HepG2 (cell line): Measurements from ENCODE around the gene CLDN4. TPM values are rescaled to one million over a fixed set of nuclear protein-coding genes. Genes with fewer than 3 reads are reported as not detected.

ENCODE experiments used
- ATAC-seq: fragments of 200-7000 bp; cut with Tn5 transposase; 3 replicates; pipeline ENCODE4 v1.9.1; 2020; ENCODE audit warnings: mild to moderate bottlenecking, moderate library complexity
- BruUV-seq: library from RNA; stranded (reverse); fragments of 400-500 nt; replicated peaks from 2 replicates; lab custom pipeline; 2021; lab: Mats Ljungman, UMichigan
- CTCF ChIA-PET: fragments of 300-600 bp; formaldehyde crosslinking; extraction: SDS; loops from one replicate; lab custom pipeline; 2021; ENCODE audit warnings: low total read pairs, inconsistent platforms, low intra/inter-chr PET ratio; lab: Yijun Ruan, JAX
- POLR2A ChIA-PET: fragments of 350-600 bp; sonication (Branson Sonifier 250); formaldehyde crosslinking; loops from one replicate; lab custom pipeline; 2020; ENCODE audit warnings: antibody characterized with exemption, inconsistent platforms; lab: Yijun Ruan, JAX
- DNase-seq: peaks from one replicate; pipeline ENCODE4 v3.0.0-alpha.2; 2015; ENCODE audit warnings: low spot score
- FAIRE-seq: peaks from 3 replicates; lab custom pipeline; 2011; peaks lifted over from hg19 to GRCh38; lab: Jason Lieb, UNC
- H2AFZ ChIP-seq: one replicate; pipeline ENCODE4 v1.6.1; 2011; ENCODE audit warnings: low read length, inconsistent platforms
- H3K27ac ChIP-seq: fragments of 300-600 bp; 3 replicates; pipeline ENCODE4 v1.8.0; 2011; ENCODE audit warnings: mixed run types, mild to moderate bottlenecking, mixed read lengths, low read length, inconsistent platforms; ENCODE audit not compliant: insufficient read depth; ENCODE audit errors: extremely low read length
- H3K27me3 ChIP-seq, 2 experiments: fragments of 200-600 bp in 1 of 2; 2 replicates in 1 of 2; 3 replicates in 1 of 2; pipeline versions ENCODE4 v1.6.0 to v1.8.0; 2011; ENCODE audit warnings: low read length in 2 of 2, mild to moderate bottlenecking in 2 of 2, moderate library complexity in 2 of 2, inconsistent platforms in 1 of 2; ENCODE audit not compliant: insufficient read depth in 2 of 2, control insufficient read depth in 1 of 2
- H3K36me3 ChIP-seq, 2 experiments: fragments of 200-600 bp in 1 of 2; replicated peaks in 1 of 2; 2 replicates in 1 of 2; 3 replicates in 1 of 2; pipeline versions ENCODE4 v1.5.1 to v1.8.0; 2011; ENCODE audit warnings: low read length in 2 of 2, inconsistent platforms in 1 of 2; ENCODE audit not compliant: insufficient read depth in 2 of 2, control insufficient read depth in 1 of 2
- H3K4me1 ChIP-seq: 2 replicates; pipeline ENCODE4 v1.5.1; 2012; ENCODE audit warnings: low read length, inconsistent platforms; ENCODE audit not compliant: insufficient read depth
- H3K4me2 ChIP-seq: 2 replicates; pipeline ENCODE4 v1.6.0; 2011; ENCODE audit warnings: low read depth, low read length, inconsistent platforms
- H3K4me3 ChIP-seq, 3 experiments: fragments of 200-600 bp in 1 of 3; sonication (generic), shearing (Covaris generic) in 1 of 3; replicated peaks in 1 of 3; 2 replicates each; pipeline ENCODE4 v1.5.1; 2011 to 2016; ENCODE audit warnings: low read length in 3 of 3, inconsistent platforms in 2 of 3, low read depth in 2 of 3, mild to moderate bottlenecking in 2 of 3, control low read depth in 1 of 3, mixed read lengths in 1 of 3; ENCODE audit not compliant: insufficient read depth in 1 of 3
- H3K79me2 ChIP-seq: one replicate; pipeline ENCODE4 v1.6.1; 2011; ENCODE audit warnings: low read length, inconsistent platforms; ENCODE audit not compliant: insufficient read depth
- H3K9ac ChIP-seq: 2 replicates; pipeline ENCODE4 v1.6.0; 2011; ENCODE audit warnings: mild to moderate bottlenecking, low read depth, low read length, inconsistent platforms; ENCODE audit not compliant: insufficient read depth
- H3K9me3 ChIP-seq: 2 replicates; pipeline ENCODE4 v1.5.1; 2012; ENCODE audit warnings: mild to moderate bottlenecking, low read length
- H4K20me1 ChIP-seq: 2 replicates; pipeline ENCODE4 v1.6.0; 2011; ENCODE audit warnings: inconsistent platforms, mild to moderate bottlenecking, low read length, moderate library complexity; ENCODE audit not compliant: insufficient read depth
- FOXK2 ChIP-seq: fragments of 450-650 bp; IDR thresholded peaks from 2 replicates; pipeline ENCODE4 v1.6.1; 2016
- GABPB1 ChIP-seq: IDR thresholded peaks from 2 replicates; pipeline ENCODE4 v1.6.1; 2016; ENCODE audit warnings: mild to moderate bottlenecking, missing genetic modification reagents, moderate library complexity, missing compliant biosample characterization
- HNF1B ChIP-seq: sonication (generic); formaldehyde crosslinking; IDR thresholded peaks from 2 replicates; pipeline ENCODE4 v1.5.1; 2020; ENCODE audit warnings: mild to moderate bottlenecking, moderate library complexity, missing genetic modification reagents
- IKZF1 ChIP-seq: fragments of 450-650 bp; IDR thresholded peaks from 2 replicates; pipeline ENCODE4 v1.7.1; 2016
- NRL ChIP-seq: sonication (generic); formaldehyde crosslinking; IDR thresholded peaks from 2 replicates; pipeline ENCODE4 v1.5.0; 2020; ENCODE audit warnings: missing genetic modification reagents, mild to moderate bottlenecking, moderate library complexity, borderline replicate concordance
- SP1 ChIP-seq, 2 experiments: fragments of 450-650 bp in 1 of 2; sonication (generic) in 1 of 2; formaldehyde crosslinking in 1 of 2; IDR thresholded peaks; 2 replicates each; pipeline versions ENCODE4 v1.4.0 to v1.6.1; 2016 to 2020; ENCODE audit warnings: missing genetic modification reagents in 1 of 2
- ZIK1 ChIP-seq: sonication (generic); formaldehyde crosslinking; IDR thresholded peaks from 2 replicates; pipeline ENCODE4 v1.5.0; 2020; ENCODE audit warnings: mild to moderate bottlenecking, low read depth, missing genetic modification reagents, borderline replicate concordance
- ZKSCAN8 ChIP-seq: IDR thresholded peaks from 2 replicates; pipeline ENCODE4 v1.6.1; 2016; ENCODE audit warnings: borderline replicate concordance, missing genetic modification reagents, missing compliant biosample characterization
- ZNF138 ChIP-seq: sonication (generic); formaldehyde crosslinking; IDR thresholded peaks from 2 replicates; pipeline ENCODE4 v1.5.0; 2020; ENCODE audit warnings: mild to moderate bottlenecking, low read depth, missing genetic modification reagents
- ZNF143 ChIP-seq: sonication (generic); formaldehyde crosslinking; IDR thresholded peaks from 2 replicates; pipeline ENCODE4 v1.4.0; 2020; ENCODE audit warnings: missing genetic modification reagents
- ZNF296 ChIP-seq: sonication (generic); formaldehyde crosslinking; conservative IDR thresholded peaks from 2 replicates; pipeline ENCODE4 v1.5.0; 2020; ENCODE audit warnings: mild to moderate bottlenecking, missing genetic modification reagents
- ZNF34 ChIP-seq: sonication (generic); formaldehyde crosslinking; IDR thresholded peaks from 2 replicates; pipeline ENCODE4 v1.4.0; 2020; ENCODE audit warnings: mild to moderate bottlenecking, missing genetic modification reagents, borderline replicate concordance
- ZNF704 ChIP-seq: sonication (generic); formaldehyde crosslinking; IDR thresholded peaks from 2 replicates; pipeline ENCODE4 v1.8.1; 2023; ENCODE audit warnings: mild to moderate bottlenecking, inconsistent platforms, moderate library complexity, missing genetic modification reagents, borderline replicate concordance
- ZNF773 ChIP-seq: sonication (generic); formaldehyde crosslinking; IDR thresholded peaks from 2 replicates; pipeline ENCODE4 v1.4.0; 2020; ENCODE audit warnings: missing genetic modification reagents, borderline replicate concordance
- WGBS: methylation state at CpG from one replicate; pipeline ENCODE4 v1.1.6; 2017; ENCODE audit warnings: low lambda C conversion rate; 5-methylcytosine and 5-hydroxymethylcytosine counted together
- in situ Hi-C: cut with HindIII; loops from 2 replicates; pipeline ENCODE4 v1.10.0; 2017; ENCODE audit warnings: low pct_unique_long_range_greater_than_20kb; ENCODE audit not compliant: extremely low pct_ligation_motif_present
- intact Hi-C: fragments of 100-400 bp; cut with micrococcal nuclease; formaldehyde crosslinking; loops from one replicate; pipeline ENCODE4 v1.10.0; 2022; ENCODE audit not compliant: unreplicated experiment
- polyA plus RNA-seq, 8 experiments: library from polyadenylated mRNA; depleted of rRNA in 3 of 8; stranded (reverse) in 7 of 8; unstranded in 1 of 8; fragments of >200 nt; fragmentation: Illumina TruSeq in 4 of 8; extraction: Trizol in 4 of 8; gene quantifications; 2 replicates each; pipeline versions ENCODE4 v1.2.1 to v1.2.3, GENCODE V29; 2011 to 2016; ENCODE audit warnings: low read depth in 4 of 8, missing spikeins in 1 of 8, mixed read lengths in 1 of 8; ENCODE audit not compliant: insufficient read depth in 1 of 8
- total RNA-seq, 5 experiments: library from RNA; depleted of rRNA; stranded (reverse); fragments of >200 nt; fragmentation: Illumina TruSeq; extraction: Trizol; gene quantifications; 2 replicates each; pipeline ENCODE4 v1.2.3, GENCODE V29; 2016; ENCODE audit warnings: low read depth in 1 of 5
- TF ChIP-seq, protein P1 (sequence below): IDR thresholded peaks from 2 replicates; pipeline ENCODE4 v1.6.1; 2016; ENCODE audit warnings: low read depth

Gene CLDN4
- total and polyA plus RNA-seq, 2 of the 13 experiments (the other 11 are each of a cell fraction or from before 2014, with no cell fraction given) = 28.2 to 35.7 TPM

GRCh38 chr7:73852500-73852899 lies 21.7 kb downstream of the CLDN4 start:
- in situ Hi-C loops (no loop called here), intact Hi-C loops (no loop called here)
- H3K79me2 ChIP-seq = no peaks in the 10 kb centered on the region
- H3K4me2 ChIP-seq = no peak overlapping the region
- WGBS = 17% methylated on average over 5 of the region's 5 CpGs
- ATAC-seq (no peak), FAIRE-seq (no peak), DNase-seq (no peak)
- ChIA-PET CTCF (no interaction called here), POLR2A (no interaction called here)
- BruUV-seq = no TSS peak
- TF ChIP-seq GABPB1 (CRISPR knock-in tag) (no peak), HNF1B (CRISPR knock-in tag) (no peak), NRL (CRISPR knock-in tag) (no peak), ZNF34 (CRISPR knock-in tag) (no peak), ZNF143 (CRISPR knock-in tag) (no peak)
- no peak overlapping the region for H2AFZ ChIP-seq
- H3K9me3 ChIP-seq = no peaks in the 10 kb centered on the region
- H3K4me3 ChIP-seq = no peak overlapping the region
- H4K20me1 ChIP-seq = no peaks in the 10 kb centered on the region
- H3K4me1 ChIP-seq = peaks cover 6% of the 10 kb centered on the region
- H3K27ac ChIP-seq = no peak overlapping the region
- peaks cover 0 to 14% of the 10 kb centered on the region in 2 experiments; a peak in 1 of 5 replicates for H3K27me3 ChIP-seq
- no peaks in the 10 kb centered on the region for H3K36me3 ChIP-seq
- no peak overlapping the region for H3K9ac ChIP-seq

GRCh38 chr7:73856941-73857340 lies 26.1 kb downstream of the CLDN4 start:
- no peak overlapping the region for H3K4me2 ChIP-seq
- FAIRE-seq = no peak
- WGBS = 6% methylated on average over 3 of the region's 3 CpGs
- CTCF ChIA-PET = interaction anchor here (3.4 kb wide), 1 partner anchor 45 kb away, joined by 62 read pairs; no protein-coding TSS in a partner anchor
- no peaks in the 10 kb centered on the region for H3K36me3 ChIP-seq
- peaks cover 6% of the 10 kb centered on the region for H3K4me1 ChIP-seq
- H3K27me3 ChIP-seq = peaks cover 1 to 15% of the 10 kb centered on the region in 2 experiments; a peak in 3 of 5 replicates
- intact Hi-C loops (loop anchor here (5.0 kb wide), 1 partner anchor 115 kb away; no protein-coding TSS in a partner anchor), in situ Hi-C loops (loop anchor here (5.0 kb wide), 1 partner anchor 45 kb away; no protein-coding TSS in a partner anchor)
- POLR2A ChIA-PET = no interaction called here
- H4K20me1 ChIP-seq = no peaks in the 10 kb centered on the region
- H3K9ac ChIP-seq = no peak overlapping the region
- H3K4me3 ChIP-seq = no peak overlapping the region
- BruUV-seq = no TSS peak
- H3K79me2 ChIP-seq = no peaks in the 10 kb centered on the region
- no peak overlapping the region for H2AFZ ChIP-seq
- no peaks in the 10 kb centered on the region for H3K9me3 ChIP-seq
- ATAC-seq = no peak
- no peak overlapping the region for H3K27ac ChIP-seq
- DNase-seq = no peak
- TF ChIP-seq ZNF296 (CRISPR knock-in tag) (no peak), ZNF704 (CRISPR knock-in tag) (no peak), IKZF1 (no peak), ZKSCAN8 (CRISPR knock-in tag) (no peak), SP1 (IDR thresholded peaks at IDR 0.05) (no peak), SP1 (CRISPR knock-in tag; IDR thresholded peaks at IDR 0.05) (no peak), ZNF773 (CRISPR knock-in tag) (no peak), FOXK2 (no peak), ZIK1 (CRISPR knock-in tag) (no peak), ZNF138 (CRISPR knock-in tag) (no peak)
- TF ChIP-seq, protein P1, sequence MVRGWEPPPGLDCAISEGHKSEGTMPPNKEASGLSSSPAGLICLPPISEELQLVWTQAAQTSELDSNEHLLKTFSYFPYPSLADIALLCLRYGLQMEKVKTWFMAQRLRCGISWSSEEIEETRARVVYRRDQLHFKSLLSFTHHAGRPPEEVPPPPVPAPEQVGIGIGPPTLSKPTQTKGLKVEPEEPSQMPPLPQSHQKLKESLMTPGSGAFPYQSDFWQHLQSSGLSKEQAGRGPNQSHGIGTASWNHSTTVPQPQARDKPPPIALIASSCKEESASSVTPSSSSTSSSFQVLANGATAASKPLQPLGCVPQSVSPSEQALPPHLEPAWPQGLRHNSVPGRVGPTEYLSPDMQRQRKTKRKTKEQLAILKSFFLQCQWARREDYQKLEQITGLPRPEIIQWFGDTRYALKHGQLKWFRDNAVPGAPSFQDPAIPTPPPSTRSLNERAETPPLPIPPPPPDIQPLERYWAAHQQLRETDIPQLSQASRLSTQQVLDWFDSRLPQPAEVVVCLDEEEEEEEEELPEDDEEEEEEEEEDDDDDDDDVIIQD (CRISPR knock-in tag) = no peak
